HuH-7 (cell line): Measurements from ENCODE around the gene COX4I1.

Experiments
- DNase-seq: peaks from one replicate; pipeline ENCODE4 v3.0.0; 2011; ENCODE audit warnings: low spot score

Gene COX4I1

GRCh38 chr16:85799497-85800320, at the start of gene COX4I1, which contains the start of gene EMC8:
Gene COX4I1 (plus strand): TSS chr16:85799695. CDS start chr16:85801206, 1,511 bp downstream.
Gene EMC8 (minus strand): TSS chr16:85799544. CDS start chr16:85799295, 249 bp downstream.
- peak; percentile 95 for DNase-seq

- DNase-seq: no peak
These were observed 49.7 kb upstream of the COX4I1 start for GRCh38 chr16:85749771-85750145.

- no peak for DNase-seq
These were observed 49.2 kb upstream of the COX4I1 start for GRCh38 chr16:85750146-85750826.

GRCh38 chr16:85750827-85751697, 48.4 kb upstream of the COX4I1 start, which contains the start of gene C16orf74:
Gene C16orf74 (minus strand): TSS chr16:85751096. CDS start chr16:85735217, 15,879 bp downstream.
- DNase-seq: peak; percentile 79

- DNase-seq: no peak
These were observed 47.6 kb upstream of the COX4I1 start for GRCh38 chr16:85751698-85752501.

- peak; percentile 85 for DNase-seq
These were observed 46.7 kb upstream of the COX4I1 start for GRCh38 chr16:85752511-85753420.

- no peak for DNase-seq
These were observed 45.9 kb upstream of the COX4I1 start for GRCh38 chr16:85753559-85753958.

- DNase-seq: no peak
These were observed 45.5 kb upstream of the COX4I1 start for GRCh38 chr16:85753976-85754375.

- no peak for DNase-seq
These were observed 45.1 kb upstream of the COX4I1 start for GRCh38 chr16:85754413-85754812.

- no peak for DNase-seq
These were observed 43.3 kb upstream of the COX4I1 start for GRCh38 chr16:85755929-85756768.

GRCh38 chr16:85757341-85757822, 42.1 kb upstream of the COX4I1 start:
- DNase-seq: no peak

- no peak for DNase-seq
These were observed 40.4 kb upstream of the COX4I1 start for GRCh38 chr16:85759136-85759535.

GRCh38 chr16:85759631-85760419, 39.7 kb upstream of the COX4I1 start:
- DNase-seq: peak; percentile 65

GRCh38 chr16:85761861-85762260, 37.6 kb upstream of the COX4I1 start:
- DNase-seq: no peak

- no peak for DNase-seq
These were observed 36.5 kb upstream of the COX4I1 start for GRCh38 chr16:85762970-85763369.

GRCh38 chr16:85763616-85764015, 35.9 kb upstream of the COX4I1 start:
- no peak for DNase-seq

GRCh38 chr16:85765211-85765610, 34.3 kb upstream of the COX4I1 start:
- no peak for DNase-seq

- DNase-seq: no peak
These were observed 33.7 kb upstream of the COX4I1 start for GRCh38 chr16:85765767-85766166.
